22Rv1 (cell line): ENCODE results near the gene PEX19.

Experiments
- H3K27ac ChIP-seq: fragments of 450-650 bp; 2 replicates; pipeline ENCODE4 v1.5.1; 2017
- CTCF ChIP-seq: fragments of 450-650 bp; IDR thresholded peaks from 2 replicates; pipeline ENCODE4 v1.5.1; 2017; ENCODE audit warnings: mild to moderate bottlenecking
- ZFX ChIP-seq: fragments of 450-650 bp; IDR thresholded peaks from 2 replicates; pipeline ENCODE4 v1.6.1; 2017; ENCODE audit warnings: antibody characterized with exemption, borderline replicate concordance

PEX19 gene

GRCh38 chr1:160284782-160285344 is at the start of gene PEX19:
TSS of gene PEX19 (minus strand) at chr1:160285133. CDS start at chr1:160285124, 9 bp downstream.
- TF ChIP-seq CTCF (no peak), ZFX (no peak)
- peak within 1 kb of the TSS; percentile 63 for H3K27ac ChIP-seq

GRCh38 chr1:160332516-160332915 is 47.6 kb upstream of the PEX19 start:
- no peak overlapping the region for H3K27ac ChIP-seq
- TF ChIP-seq ZFX (no peak), CTCF (no peak)

- no peak overlapping the region for H3K27ac ChIP-seq
- TF ChIP-seq CTCF (no peak; the same call in 1 of the 2 replicates), ZFX (no peak)
Measured at GRCh38 chr1:160330119-160330518, 45.2 kb upstream of the PEX19 start.

- no peak for TF ChIP-seq CTCF
- no peak overlapping the region for H3K27ac ChIP-seq
Measured at GRCh38 chr1:160328184-160328583, 43.3 kb upstream of the PEX19 start.

GRCh38 chr1:160326418-160326817 is 41.5 kb upstream of the PEX19 start:
- TF ChIP-seq CTCF (no peak), ZFX (no peak)
- no peak overlapping the region for H3K27ac ChIP-seq

- no peak overlapping the region; the same call in 1 of the 2 replicates for H3K27ac ChIP-seq
- TF ChIP-seq CTCF (no peak), ZFX (no peak)
Measured at GRCh38 chr1:160325252-160325651, 40.3 kb upstream of the PEX19 start.

- H3K27ac ChIP-seq: no peak overlapping the region
- TF ChIP-seq ZFX (no peak), CTCF (no peak)
Measured at GRCh38 chr1:160322831-160323230, 37.9 kb upstream of the PEX19 start.
